ENCODE results near the gene FGF12. TPM values are rescaled to one million over a fixed set of nuclear protein-coding genes. Genes with fewer than 3 reads are reported as not detected.

FGF12 gene
- polyA plus RNA-seq, 1 of the 3 experiments (the other 2 are of a cell fraction): 0.30 TPM

GRCh38 chr3:192177383-192177782 lies 550.0 kb downstream of the FGF12 start:
- TF ChIP-seq YY1 (IDR thresholded peaks at IDR 0.05; ENCODE audit: low read depth) (no peak), GATA2 (CRISPR knock-in tag; IDR thresholded peaks at IDR 0.05) (no peak), FOXJ3 (CRISPR knock-in tag; IDR thresholded peaks at IDR 0.05) (no peak), RAD21 (IDR thresholded peaks at IDR 0.05; ENCODE audit: low read length) (no peak), TEAD4 (IDR thresholded peaks at IDR 0.05; ENCODE audit: borderline replicate concordance, insufficient read depth) (no peak), GABPA (IDR thresholded peaks at IDR 0.05; ENCODE audit: low read depth) (no peak), SIN3A (IDR thresholded peaks at IDR 0.05; ENCODE audit: borderline replicate concordance, low read depth, low read length) (no peak), ELF1 (IDR thresholded peaks at IDR 0.05) (no peak), RXRA (IDR thresholded peaks at IDR 0.05; ENCODE audit: borderline replicate concordance, low read depth) (no peak), NFIC (IDR thresholded peaks at IDR 0.05; ENCODE audit: borderline replicate concordance) (no peak)
- TF ChIP-seq, protein P1, sequence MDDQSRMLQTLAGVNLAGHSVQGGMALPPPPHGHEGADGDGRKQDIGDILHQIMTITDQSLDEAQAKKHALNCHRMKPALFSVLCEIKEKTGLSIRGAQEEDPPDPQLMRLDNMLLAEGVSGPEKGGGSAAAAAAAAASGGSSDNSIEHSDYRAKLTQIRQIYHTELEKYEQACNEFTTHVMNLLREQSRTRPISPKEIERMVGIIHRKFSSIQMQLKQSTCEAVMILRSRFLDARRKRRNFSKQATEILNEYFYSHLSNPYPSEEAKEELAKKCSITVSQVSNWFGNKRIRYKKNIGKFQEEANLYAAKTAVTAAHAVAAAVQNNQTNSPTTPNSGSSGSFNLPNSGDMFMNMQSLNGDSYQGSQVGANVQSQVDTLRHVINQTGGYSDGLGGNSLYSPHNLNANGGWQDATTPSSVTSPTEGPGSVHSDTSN (IDR thresholded peaks at IDR 0.05): no peak
- Histone ChIP-seq H3K36me3 (replicated peaks in 1 of 2; ENCODE audit: control insufficient read depth in 1 of 2, insufficient read depth in 2 of 2, low read length in 1 of 2) (no peaks in the 10 kb centered on the region), H3K9me2 (no peaks in the 10 kb centered on the region), H2AFZ (ENCODE audit: low read depth) (no peak overlapping the region), H3K4me2 (no peak overlapping the region), H3K79me2 (ENCODE audit: insufficient read depth) (no peaks in the 10 kb centered on the region), H4K20me1 (ENCODE audit: insufficient read depth) (no peaks in the 10 kb centered on the region), H3K27me3 (ENCODE audit: insufficient read depth) (no peaks in the 10 kb centered on the region), H3K4me1 (ENCODE audit: control insufficient read depth in 1 of 2, insufficient read depth in 2 of 2, low read depth in 1 of 2, low read length in 1 of 2) (no peaks in the 10 kb centered on the region), H3K4me3 (ENCODE audit: low read depth in 2 of 2, low read length in 1 of 2) (no peak overlapping the region), H3K9ac (no peak overlapping the region), H3F3A (replicated peaks; ENCODE audit: insufficient read depth) (no peaks in the 10 kb centered on the region), H3K27ac (ENCODE audit: low read depth in 2 of 2, low read length in 1 of 2) (no peak overlapping the region), H3K9me3 (no peaks in the 10 kb centered on the region)
- CTCF ChIA-PET: interaction anchor here (1.1 to 1.8 kb wide), 2 partner anchors 11 to 267 kb away, joined by 4 to 8 read pairs; no protein-coding TSS in a partner anchor
- POLR2A ChIA-PET: no interaction called here
- WGBS (ENCODE audit: low lambda C conversion rate): 1% methylated on average over 3 of the region's 3 CpGs
- no peak for DNase-seq

DNA sequence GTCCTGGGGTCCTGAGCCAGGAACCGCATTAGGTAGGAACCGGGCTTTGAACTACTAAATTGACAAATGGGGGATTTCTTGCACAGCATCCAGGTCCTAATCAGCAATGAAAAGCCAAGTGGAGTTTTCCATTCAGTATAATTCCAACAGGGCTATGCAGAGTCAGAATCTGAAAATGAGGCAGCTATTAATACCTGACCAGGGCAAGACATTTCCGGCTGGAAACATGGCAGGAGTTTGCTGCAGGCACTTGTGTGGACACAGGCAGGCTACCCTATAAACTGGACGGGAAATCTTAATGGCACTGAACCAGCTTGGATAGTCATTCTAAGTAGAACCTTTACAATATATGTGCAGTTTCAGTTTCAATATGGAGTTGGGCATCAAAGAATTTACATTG lies 553.1 kb downstream of the FGF12 start:
- Histone ChIP-seq H2AFZ (ENCODE audit: low read depth) (no peak overlapping the region), H3K9me2 (no peaks in the 10 kb centered on the region), H3K4me2 (no peak overlapping the region; the same call in 1 of the 2 replicates), H4K20me1 (ENCODE audit: insufficient read depth) (no peaks in the 10 kb centered on the region), H3K79me2 (ENCODE audit: insufficient read depth) (no peaks in the 10 kb centered on the region), H3K36me3 (replicated peaks in 1 of 2; ENCODE audit: control insufficient read depth in 1 of 2, insufficient read depth in 2 of 2, low read length in 1 of 2) (no peaks in the 10 kb centered on the region), H3F3A (replicated peaks; ENCODE audit: insufficient read depth) (no peaks in the 10 kb centered on the region), H3K9me3 (no peaks in the 10 kb centered on the region), H3K4me1 (ENCODE audit: control insufficient read depth in 1 of 2, insufficient read depth in 2 of 2, low read depth in 1 of 2, low read length in 1 of 2) (no peaks in the 10 kb centered on the region), H3K27me3 (ENCODE audit: insufficient read depth) (no peaks in the 10 kb centered on the region), H3K27ac (ENCODE audit: low read depth in 2 of 2, low read length in 1 of 2) (no peak overlapping the region), H3K4me3 (ENCODE audit: low read depth in 2 of 2, low read length in 1 of 2) (no peak overlapping the region), H3K9ac (no peak overlapping the region)
- CTCF ChIA-PET: interaction anchor here (1.5 kb wide), 2 partner anchors 14 to 270 kb away, joined by 3 to 6 read pairs; no protein-coding TSS in a partner anchor
- TF ChIP-seq, protein P2, sequence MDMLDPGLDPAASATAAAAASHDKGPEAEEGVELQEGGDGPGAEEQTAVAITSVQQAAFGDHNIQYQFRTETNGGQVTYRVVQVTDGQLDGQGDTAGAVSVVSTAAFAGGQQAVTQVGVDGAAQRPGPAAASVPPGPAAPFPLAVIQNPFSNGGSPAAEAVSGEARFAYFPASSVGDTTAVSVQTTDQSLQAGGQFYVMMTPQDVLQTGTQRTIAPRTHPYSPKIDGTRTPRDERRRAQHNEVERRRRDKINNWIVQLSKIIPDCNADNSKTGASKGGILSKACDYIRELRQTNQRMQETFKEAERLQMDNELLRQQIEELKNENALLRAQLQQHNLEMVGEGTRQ (IDR thresholded peaks at IDR 0.05; ENCODE audit: borderline replicate concordance, low read depth, low read length): no peak
- no peak for TF ChIP-seq EP300 (IDR thresholded peaks at IDR 0.05; ENCODE audit: borderline replicate concordance in 1 of 2, low read depth in 1 of 2, low read length in 1 of 2)
- no peak for TF ChIP-seq FOXM1 (IDR thresholded peaks at IDR 0.05; ENCODE audit: low read depth)
- no peak for TF ChIP-seq MEF2A (IDR thresholded peaks at IDR 0.05; ENCODE audit: borderline replicate concordance, low read depth)
- TF ChIP-seq FOXJ3 (CRISPR knock-in tag; IDR thresholded peaks at IDR 0.05): no peak
- TF ChIP-seq, protein P3, sequence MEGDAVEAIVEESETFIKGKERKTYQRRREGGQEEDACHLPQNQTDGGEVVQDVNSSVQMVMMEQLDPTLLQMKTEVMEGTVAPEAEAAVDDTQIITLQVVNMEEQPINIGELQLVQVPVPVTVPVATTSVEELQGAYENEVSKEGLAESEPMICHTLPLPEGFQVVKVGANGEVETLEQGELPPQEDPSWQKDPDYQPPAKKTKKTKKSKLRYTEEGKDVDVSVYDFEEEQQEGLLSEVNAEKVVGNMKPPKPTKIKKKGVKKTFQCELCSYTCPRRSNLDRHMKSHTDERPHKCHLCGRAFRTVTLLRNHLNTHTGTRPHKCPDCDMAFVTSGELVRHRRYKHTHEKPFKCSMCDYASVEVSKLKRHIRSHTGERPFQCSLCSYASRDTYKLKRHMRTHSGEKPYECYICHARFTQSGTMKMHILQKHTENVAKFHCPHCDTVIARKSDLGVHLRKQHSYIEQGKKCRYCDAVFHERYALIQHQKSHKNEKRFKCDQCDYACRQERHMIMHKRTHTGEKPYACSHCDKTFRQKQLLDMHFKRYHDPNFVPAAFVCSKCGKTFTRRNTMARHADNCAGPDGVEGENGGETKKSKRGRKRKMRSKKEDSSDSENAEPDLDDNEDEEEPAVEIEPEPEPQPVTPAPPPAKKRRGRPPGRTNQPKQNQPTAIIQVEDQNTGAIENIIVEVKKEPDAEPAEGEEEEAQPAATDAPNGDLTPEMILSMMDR (IDR thresholded peaks at IDR 0.05): no peak
- no peak for TF ChIP-seq RXRA (IDR thresholded peaks at IDR 0.05; ENCODE audit: borderline replicate concordance, low read depth)
- POLR2A ChIA-PET: no interaction called here
- 17% methylated on average over 4 of the region's 4 CpGs for whole genome bisulfite sequencing (ENCODE audit: low lambda C conversion rate)
- no peak for DNase-seq
